ENCODE measurements around the gene LRP1B.

Gene LRP1B

GRCh38 chr2:141728142-141728541, 402.7 kb downstream of the LRP1B start:
- no peak for DNase-seq

GRCh38 chr2:141724426-141724825, 406.4 kb downstream of the LRP1B start:
- TF ChIP-seq EZH2 (optimal IDR thresholded peaks at IDR 0.05; ENCODE audit: low read depth, low read length) (no peak), CTCF (IDR thresholded peaks at IDR 0.05; ENCODE audit: low read length) (no peak), EZH2phosphoT487 (IDR thresholded peaks at IDR 0.05; ENCODE audit: low read length) (no peak)
- H3K9ac ChIP-seq (ENCODE audit: low read length) = no peak overlapping the region
- no peak overlapping the region for H3K27ac ChIP-seq (ENCODE audit: low read length)
- H3K9me3 ChIP-seq (replicated peaks; ENCODE audit: insufficient read depth, low read length) = no peaks in the 10 kb centered on the region
- no peaks in the 10 kb centered on the region for H3K4me1 ChIP-seq (ENCODE audit: low read length)
- no peak overlapping the region for H3K4me3 ChIP-seq (ENCODE audit: low read length)
- no peaks in the 10 kb centered on the region for H4K20me1 ChIP-seq (ENCODE audit: insufficient read depth, low read length)
- H3K9me2 ChIP-seq (replicated peaks; ENCODE audit: insufficient read depth, low read length) = no peaks in the 10 kb centered on the region
- no peak overlapping the region for H2AFZ ChIP-seq (ENCODE audit: low read length)
- no peak overlapping the region for H3K4me2 ChIP-seq (ENCODE audit: low read depth, low read length)
- H3F3A ChIP-seq (ENCODE audit: insufficient read depth, low read length) = no peaks in the 10 kb centered on the region
- H3K79me2 ChIP-seq (ENCODE audit: low read length) = no peaks in the 10 kb centered on the region
- no peaks in the 10 kb centered on the region for H3K27me3 ChIP-seq (replicated peaks; ENCODE audit: insufficient read depth, low read length)
- no peak for DNase-seq
- no peaks in the 10 kb centered on the region for H3K36me3 ChIP-seq (replicated peaks; ENCODE audit: insufficient read depth, low read length)

More at GRCh38 chr2:141728142-141728541, 402.7 kb downstream of the LRP1B start:
- no peak for TF ChIP-seq CTCF (IDR thresholded peaks at IDR 0.05; ENCODE audit: low read length)
- TF ChIP-seq EZH2 (optimal IDR thresholded peaks at IDR 0.05; ENCODE audit: low read depth, low read length) = no peak
- TF ChIP-seq EZH2phosphoT487 (IDR thresholded peaks at IDR 0.05; ENCODE audit: low read length) = no peak
- H4K20me1 ChIP-seq (ENCODE audit: insufficient read depth, low read length) = no peaks in the 10 kb centered on the region
- H3K79me2 ChIP-seq (ENCODE audit: low read length) = no peaks in the 10 kb centered on the region
- no peak overlapping the region for H3K27ac ChIP-seq (ENCODE audit: low read length)
- no peaks in the 10 kb centered on the region for H3K36me3 ChIP-seq (replicated peaks; ENCODE audit: insufficient read depth, low read length)
- no peaks in the 10 kb centered on the region for H3K9me3 ChIP-seq (replicated peaks; ENCODE audit: insufficient read depth, low read length)
- H3K9ac ChIP-seq (ENCODE audit: low read length) = no peak overlapping the region
- no peak overlapping the region for H3K4me3 ChIP-seq (ENCODE audit: low read length)
- H3F3A ChIP-seq (ENCODE audit: insufficient read depth, low read length) = no peaks in the 10 kb centered on the region
- H3K4me2 ChIP-seq (ENCODE audit: low read depth, low read length) = no peak overlapping the region
- no peak overlapping the region for H2AFZ ChIP-seq (ENCODE audit: low read length)
- no peaks in the 10 kb centered on the region for H3K9me2 ChIP-seq (replicated peaks; ENCODE audit: insufficient read depth, low read length)
- no peaks in the 10 kb centered on the region for H3K27me3 ChIP-seq (replicated peaks; ENCODE audit: insufficient read depth, low read length)
- no peaks in the 10 kb centered on the region for H3K4me1 ChIP-seq (ENCODE audit: low read length)

- no peaks in the 10 kb centered on the region for H3K27me3 ChIP-seq (replicated peaks; ENCODE audit: insufficient read depth, low read length)
- no peak overlapping the region for H3K4me3 ChIP-seq (ENCODE audit: low read length)
- H3K9me3 ChIP-seq (replicated peaks; ENCODE audit: insufficient read depth, low read length) = no peaks in the 10 kb centered on the region
Observed at GRCh38 chr2:141723814-141724213, 407.0 kb downstream of the LRP1B start.

More at GRCh38 chr2:141723814-141724213, 407.0 kb downstream of the LRP1B start:
- no peaks in the 10 kb centered on the region for H3F3A ChIP-seq (ENCODE audit: insufficient read depth, low read length)
- no peak overlapping the region for H3K4me2 ChIP-seq (ENCODE audit: low read depth, low read length)
- no peak for DNase-seq
- H2AFZ ChIP-seq (ENCODE audit: low read length) = no peak overlapping the region
- H4K20me1 ChIP-seq (ENCODE audit: insufficient read depth, low read length) = no peaks in the 10 kb centered on the region
- H3K4me1 ChIP-seq (ENCODE audit: low read length) = no peaks in the 10 kb centered on the region
- H3K9me2 ChIP-seq (replicated peaks; ENCODE audit: insufficient read depth, low read length) = no peaks in the 10 kb centered on the region
- H3K36me3 ChIP-seq (replicated peaks; ENCODE audit: insufficient read depth, low read length) = no peaks in the 10 kb centered on the region
- TF ChIP-seq EZH2 (optimal IDR thresholded peaks at IDR 0.05; ENCODE audit: low read depth, low read length) = no peak
- TF ChIP-seq EZH2phosphoT487 (IDR thresholded peaks at IDR 0.05; ENCODE audit: low read length) = no peak
- TF ChIP-seq CTCF (IDR thresholded peaks at IDR 0.05; ENCODE audit: low read length) = no peak
- no peak overlapping the region for H3K27ac ChIP-seq (ENCODE audit: low read length)
- no peaks in the 10 kb centered on the region for H3K79me2 ChIP-seq (ENCODE audit: low read length)
- no peak overlapping the region for H3K9ac ChIP-seq (ENCODE audit: low read length)
